ENCODE measurements around the gene SMIM33. TPM values are rescaled to one million over a fixed set of nuclear protein-coding genes. Genes with fewer than 3 reads are reported as not detected.

The SMIM33 gene
- total and polyA plus RNA-seq, 2 of the 13 experiments (the other 11 are each of a cell fraction or from before 2014, with no cell fraction given), result not detected

DNA sequence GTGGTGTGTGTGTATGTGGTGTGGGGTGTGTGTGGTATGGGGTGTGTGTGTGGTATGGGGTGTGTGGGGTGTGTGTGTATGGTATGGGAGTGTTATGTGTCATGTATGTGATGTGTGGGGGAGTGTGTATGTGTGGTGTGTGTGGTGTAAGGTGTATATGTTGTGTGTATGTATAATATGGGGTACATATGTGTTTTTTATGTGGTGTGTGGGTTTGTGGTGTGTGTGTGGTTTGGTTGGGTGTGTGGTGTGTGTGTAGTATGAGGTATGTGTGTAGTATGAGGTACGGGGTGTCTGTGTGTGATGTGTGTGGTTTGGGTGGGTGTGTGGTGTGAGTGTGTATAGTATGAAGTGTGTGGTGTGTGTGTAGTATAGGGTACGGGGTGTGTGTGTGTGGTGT is 19.6 kb upstream of the SMIM33 start:
- H3K9ac ChIP-seq (ENCODE audit: insufficient read depth, low read depth, low read length), result no peak overlapping the region
- H3K79me2 ChIP-seq (ENCODE audit: insufficient read depth, low read length), result no peaks in the 10 kb centered on the region
- 80% methylated on average over 2 of the region's 2 CpGs for WGBS (ENCODE audit: low lambda C conversion rate)
- FAIRE-seq, result no peak
- no peak overlapping the region for H3K27ac ChIP-seq (ENCODE audit: extremely low read length, insufficient read depth, low read length)
- in situ Hi-C loops (cut with HindIII; ENCODE audit: extremely low pct_ligation_motif_present, low pct_unique_long_range_greater_than_20kb) (no loop called here), intact Hi-C loops (cut with micrococcal nuclease; ENCODE audit: unreplicated experiment) (no loop called here)
- H3K27me3 ChIP-seq (ENCODE audit: control insufficient read depth in 1 of 2, insufficient read depth in 2 of 2, low read length in 2 of 2), result peaks cover 0 to 7% of the 10 kb centered on the region in 2 experiments; a peak in 3 of 5 replicates
- ChIA-PET CTCF (ENCODE audit: low intra/inter-chr PET ratio, low total read pairs) (no interaction called here), POLR2A (no interaction called here)
- no peaks in the 10 kb centered on the region for H4K20me1 ChIP-seq (ENCODE audit: insufficient read depth, low read length)
- ATAC-seq, result no peak
- H3K4me1 ChIP-seq (ENCODE audit: insufficient read depth, low read length), result no peaks in the 10 kb centered on the region
- no TSS peak for BruUV-seq (replicated peaks)
- H3K36me3 ChIP-seq (replicated peaks in 1 of 2; ENCODE audit: control insufficient read depth in 1 of 2, insufficient read depth in 2 of 2, low read length in 2 of 2), result no peaks in the 10 kb centered on the region
- DNase-seq (ENCODE audit: low spot score), result no peak
- H3K9me3 ChIP-seq (ENCODE audit: low read length), result no peaks in the 10 kb centered on the region
- H3K4me3 ChIP-seq (replicated peaks in 1 of 3; ENCODE audit: insufficient read depth in 1 of 3, low read depth in 2 of 3, low read length in 3 of 3), result no peak overlapping the region
- H2AFZ ChIP-seq (ENCODE audit: low read length), result no peak overlapping the region
- no peak overlapping the region for H3K4me2 ChIP-seq (ENCODE audit: low read depth, low read length)
- TF ChIP-seq CEBPB (IDR thresholded peaks at IDR 0.05; ENCODE audit: borderline replicate concordance, low read depth, low read length), result no peak
- no peak for TF ChIP-seq ZFY (CRISPR knock-in tag; IDR thresholded peaks at IDR 0.05)
- TF ChIP-seq HNF4A (CRISPR knock-in tag; IDR thresholded peaks at IDR 0.05), result no peak
- TF ChIP-seq, protein P1, sequence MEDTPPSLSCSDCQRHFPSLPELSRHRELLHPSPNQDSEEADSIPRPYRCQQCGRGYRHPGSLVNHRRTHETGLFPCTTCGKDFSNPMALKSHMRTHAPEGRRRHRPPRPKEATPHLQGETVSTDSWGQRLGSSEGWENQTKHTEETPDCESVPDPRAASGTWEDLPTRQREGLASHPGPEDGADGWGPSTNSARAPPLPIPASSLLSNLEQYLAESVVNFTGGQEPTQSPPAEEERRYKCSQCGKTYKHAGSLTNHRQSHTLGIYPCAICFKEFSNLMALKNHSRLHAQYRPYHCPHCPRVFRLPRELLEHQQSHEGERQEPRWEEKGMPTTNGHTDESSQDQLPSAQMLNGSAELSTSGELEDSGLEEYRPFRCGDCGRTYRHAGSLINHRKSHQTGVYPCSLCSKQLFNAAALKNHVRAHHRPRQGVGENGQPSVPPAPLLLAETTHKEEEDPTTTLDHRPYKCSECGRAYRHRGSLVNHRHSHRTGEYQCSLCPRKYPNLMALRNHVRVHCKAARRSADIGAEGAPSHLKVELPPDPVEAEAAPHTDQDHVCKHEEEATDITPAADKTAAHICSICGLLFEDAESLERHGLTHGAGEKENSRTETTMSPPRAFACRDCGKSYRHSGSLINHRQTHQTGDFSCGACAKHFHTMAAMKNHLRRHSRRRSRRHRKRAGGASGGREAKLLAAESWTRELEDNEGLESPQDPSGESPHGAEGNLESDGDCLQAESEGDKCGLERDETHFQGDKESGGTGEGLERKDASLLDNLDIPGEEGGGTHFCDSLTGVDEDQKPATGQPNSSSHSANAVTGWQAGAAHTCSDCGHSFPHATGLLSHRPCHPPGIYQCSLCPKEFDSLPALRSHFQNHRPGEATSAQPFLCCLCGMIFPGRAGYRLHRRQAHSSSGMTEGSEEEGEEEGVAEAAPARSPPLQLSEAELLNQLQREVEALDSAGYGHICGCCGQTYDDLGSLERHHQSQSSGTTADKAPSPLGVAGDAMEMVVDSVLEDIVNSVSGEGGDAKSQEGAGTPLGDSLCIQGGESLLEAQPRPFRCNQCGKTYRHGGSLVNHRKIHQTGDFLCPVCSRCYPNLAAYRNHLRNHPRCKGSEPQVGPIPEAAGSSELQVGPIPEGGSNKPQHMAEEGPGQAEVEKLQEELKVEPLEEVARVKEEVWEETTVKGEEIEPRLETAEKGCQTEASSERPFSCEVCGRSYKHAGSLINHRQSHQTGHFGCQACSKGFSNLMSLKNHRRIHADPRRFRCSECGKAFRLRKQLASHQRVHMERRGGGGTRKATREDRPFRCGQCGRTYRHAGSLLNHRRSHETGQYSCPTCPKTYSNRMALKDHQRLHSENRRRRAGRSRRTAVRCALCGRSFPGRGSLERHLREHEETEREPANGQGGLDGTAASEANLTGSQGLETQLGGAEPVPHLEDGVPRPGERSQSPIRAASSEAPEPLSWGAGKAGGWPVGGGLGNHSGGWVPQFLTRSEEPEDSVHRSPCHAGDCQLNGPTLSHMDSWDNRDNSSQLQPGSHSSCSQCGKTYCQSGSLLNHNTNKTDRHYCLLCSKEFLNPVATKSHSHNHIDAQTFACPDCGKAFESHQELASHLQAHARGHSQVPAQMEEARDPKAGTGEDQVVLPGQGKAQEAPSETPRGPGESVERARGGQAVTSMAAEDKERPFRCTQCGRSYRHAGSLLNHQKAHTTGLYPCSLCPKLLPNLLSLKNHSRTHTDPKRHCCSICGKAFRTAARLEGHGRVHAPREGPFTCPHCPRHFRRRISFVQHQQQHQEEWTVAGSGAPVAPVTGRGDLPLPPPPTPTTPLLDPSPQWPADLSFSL (CRISPR knock-in tag; IDR thresholded peaks at IDR 0.05), result no peak
- TF ChIP-seq NR2F1 (CRISPR knock-in tag; IDR thresholded peaks at IDR 0.05), result no peak
- TF ChIP-seq ZNF468 (CRISPR knock-in tag; IDR thresholded peaks at IDR 0.05), result no peak
- TF ChIP-seq ZNF790 (CRISPR knock-in tag; IDR thresholded peaks at IDR 0.05; ENCODE audit: borderline replicate concordance), result no peak
- TF ChIP-seq, protein P2, sequence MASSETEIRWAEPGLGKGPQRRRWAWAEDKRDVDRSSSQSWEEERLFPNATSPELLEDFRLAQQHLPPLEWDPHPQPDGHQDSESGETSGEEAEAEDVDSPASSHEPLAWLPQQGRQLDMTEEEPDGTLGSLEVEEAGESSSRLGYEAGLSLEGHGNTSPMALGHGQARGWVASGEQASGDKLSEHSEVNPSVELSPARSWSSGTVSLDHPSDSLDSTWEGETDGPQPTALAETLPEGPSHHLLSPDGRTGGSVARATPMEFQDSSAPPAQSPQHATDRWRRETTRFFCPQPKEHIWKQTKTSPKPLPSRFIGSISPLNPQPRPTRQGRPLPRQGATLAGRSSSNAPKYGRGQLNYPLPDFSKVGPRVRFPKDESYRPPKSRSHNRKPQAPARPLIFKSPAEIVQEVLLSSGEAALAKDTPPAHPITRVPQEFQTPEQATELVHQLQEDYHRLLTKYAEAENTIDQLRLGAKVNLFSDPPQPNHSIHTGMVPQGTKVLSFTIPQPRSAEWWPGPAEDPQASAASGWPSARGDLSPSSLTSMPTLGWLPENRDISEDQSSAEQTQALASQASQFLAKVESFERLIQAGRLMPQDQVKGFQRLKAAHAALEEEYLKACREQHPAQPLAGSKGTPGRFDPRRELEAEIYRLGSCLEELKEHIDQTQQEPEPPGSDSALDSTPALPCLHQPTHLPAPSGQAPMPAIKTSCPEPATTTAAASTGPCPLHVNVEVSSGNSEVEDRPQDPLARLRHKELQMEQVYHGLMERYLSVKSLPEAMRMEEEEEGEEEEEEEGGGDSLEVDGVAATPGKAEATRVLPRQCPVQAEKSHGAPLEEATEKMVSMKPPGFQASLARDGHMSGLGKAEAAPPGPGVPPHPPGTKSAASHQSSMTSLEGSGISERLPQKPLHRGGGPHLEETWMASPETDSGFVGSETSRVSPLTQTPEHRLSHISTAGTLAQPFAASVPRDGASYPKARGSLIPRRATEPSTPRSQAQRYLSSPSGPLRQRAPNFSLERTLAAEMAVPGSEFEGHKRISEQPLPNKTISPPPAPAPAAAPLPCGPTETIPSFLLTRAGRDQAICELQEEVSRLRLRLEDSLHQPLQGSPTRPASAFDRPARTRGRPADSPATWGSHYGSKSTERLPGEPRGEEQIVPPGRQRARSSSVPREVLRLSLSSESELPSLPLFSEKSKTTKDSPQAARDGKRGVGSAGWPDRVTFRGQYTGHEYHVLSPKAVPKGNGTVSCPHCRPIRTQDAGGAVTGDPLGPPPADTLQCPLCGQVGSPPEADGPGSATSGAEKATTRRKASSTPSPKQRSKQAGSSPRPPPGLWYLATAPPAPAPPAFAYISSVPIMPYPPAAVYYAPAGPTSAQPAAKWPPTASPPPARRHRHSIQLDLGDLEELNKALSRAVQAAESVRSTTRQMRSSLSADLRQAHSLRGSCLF (CRISPR knock-in tag; IDR thresholded peaks at IDR 0.05; ENCODE audit: borderline replicate concordance), result no peak
- no peak for TF ChIP-seq SRSF9 (IDR thresholded peaks at IDR 0.05; ENCODE audit: borderline replicate concordance, insufficient read depth, low read depth, low read length, poor library complexity, severe bottlenecking)
- TF ChIP-seq MZF1 (CRISPR knock-in tag; IDR thresholded peaks at IDR 0.05; ENCODE audit: borderline replicate concordance), result no peak
- TF ChIP-seq ZNF547 (CRISPR knock-in tag; IDR thresholded peaks at IDR 0.05), result no peak
- TF ChIP-seq, protein P3, sequence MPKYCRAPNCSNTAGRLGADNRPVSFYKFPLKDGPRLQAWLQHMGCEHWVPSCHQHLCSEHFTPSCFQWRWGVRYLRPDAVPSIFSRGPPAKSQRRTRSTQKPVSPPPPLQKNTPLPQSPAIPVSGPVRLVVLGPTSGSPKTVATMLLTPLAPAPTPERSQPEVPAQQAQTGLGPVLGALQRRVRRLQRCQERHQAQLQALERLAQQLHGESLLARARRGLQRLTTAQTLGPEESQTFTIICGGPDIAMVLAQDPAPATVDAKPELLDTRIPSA (CRISPR knock-in tag; IDR thresholded peaks at IDR 0.05; ENCODE audit: borderline replicate concordance), result no peak
- TF ChIP-seq ATRX (CRISPR knock-in tag; IDR thresholded peaks at IDR 0.05; ENCODE audit: borderline replicate concordance), result no peak

Data from HepG2 (cell line).